ENCODE measurements around the gene TBX19.

The TBX19 gene

GRCh38 chr1:168279253-168279652 is 1.4 kb upstream of the TBX19 start:
- no peak overlapping the region for H3K4me3 ChIP-seq (IDR thresholded peaks at IDR 0.05; ENCODE audit: insufficient read depth, low read depth, low read length)
- no peak overlapping the region for H2AFZ ChIP-seq (ENCODE audit: low read depth)
- H4K20me1 ChIP-seq (ENCODE audit: insufficient read depth), result no peaks in the 10 kb centered on the region
- TF ChIP-seq CTCF (conservative IDR thresholded peaks at IDR 0.05; ENCODE audit: low read depth, low read length), result no peak
- H3K27ac ChIP-seq, result no peak overlapping the region
- H3K9ac ChIP-seq, result no peak overlapping the region
- H3K36me3 ChIP-seq (ENCODE audit: insufficient read depth), result no peaks in the 10 kb centered on the region
- no peaks in the 10 kb centered on the region for H3K79me2 ChIP-seq (ENCODE audit: insufficient read depth, low read depth)
- no peak overlapping the region for H3K4me2 ChIP-seq
- H3K4me1 ChIP-seq (ENCODE audit: low read depth, poor library complexity, severe bottlenecking), result peaks cover 13% of the 10 kb centered on the region
- H3K27me3 ChIP-seq (ENCODE audit: insufficient read depth, low read depth), result no peaks in the 10 kb centered on the region

GRCh38 chr1:168281603-168282325 is 1.1 kb downstream of the TBX19 start:
- TF ChIP-seq CTCF (conservative IDR thresholded peaks at IDR 0.05; ENCODE audit: low read depth, low read length), result no peak
- Histone ChIP-seq H3K36me3 (ENCODE audit: insufficient read depth) (no peaks in the 10 kb centered on the region), H3K27me3 (ENCODE audit: insufficient read depth, low read depth) (no peaks in the 10 kb centered on the region), H3K4me3 (IDR thresholded peaks at IDR 0.05; ENCODE audit: insufficient read depth, low read depth, low read length) (no peak overlapping the region), H3K79me2 (ENCODE audit: insufficient read depth, low read depth) (no peaks in the 10 kb centered on the region), H4K20me1 (ENCODE audit: insufficient read depth) (no peaks in the 10 kb centered on the region), H2AFZ (ENCODE audit: low read depth) (no peak overlapping the region), H3K27ac (no peak overlapping the region), H3K4me1 (ENCODE audit: low read depth, poor library complexity, severe bottlenecking) (peaks cover 18% of the 10 kb centered on the region), H3K4me2 (no peak overlapping the region), H3K9ac (no peak overlapping the region)

- no peak overlapping the region for H3K9ac ChIP-seq
- H3K79me2 ChIP-seq (ENCODE audit: insufficient read depth, low read depth), result no peaks in the 10 kb centered on the region
- no peak overlapping the region for H3K4me2 ChIP-seq
- H3K27me3 ChIP-seq (ENCODE audit: insufficient read depth, low read depth), result no peaks in the 10 kb centered on the region
- H3K36me3 ChIP-seq (ENCODE audit: insufficient read depth), result no peaks in the 10 kb centered on the region
- no peak overlapping the region for H3K27ac ChIP-seq
- H3K4me3 ChIP-seq (IDR thresholded peaks at IDR 0.05; ENCODE audit: insufficient read depth, low read depth, low read length), result no peak overlapping the region
- TF ChIP-seq CTCF (conservative IDR thresholded peaks at IDR 0.05; ENCODE audit: low read depth, low read length), result no peak
- H4K20me1 ChIP-seq (ENCODE audit: insufficient read depth), result no peaks in the 10 kb centered on the region
- no peak overlapping the region for H2AFZ ChIP-seq (ENCODE audit: low read depth)
- H3K4me1 ChIP-seq (ENCODE audit: low read depth, poor library complexity, severe bottlenecking), result peaks cover 23% of the 10 kb centered on the region
Measured at GRCh38 chr1:168285521-168285790, 4.8 kb downstream of the TBX19 start.

GRCh38 chr1:168285971-168286927 is 5.6 kb downstream of the TBX19 start:
- Histone ChIP-seq H3K79me2 (ENCODE audit: insufficient read depth, low read depth) (no peaks in the 10 kb centered on the region), H3K4me1 (ENCODE audit: low read depth, poor library complexity, severe bottlenecking) (peaks cover 29% of the 10 kb centered on the region), H3K4me3 (IDR thresholded peaks at IDR 0.05; ENCODE audit: insufficient read depth, low read depth, low read length) (no peak overlapping the region), H3K4me2 (no peak overlapping the region), H2AFZ (ENCODE audit: low read depth) (no peak overlapping the region), H3K27me3 (ENCODE audit: insufficient read depth, low read depth) (no peaks in the 10 kb centered on the region), H4K20me1 (ENCODE audit: insufficient read depth) (no peaks in the 10 kb centered on the region), H3K27ac (no peak overlapping the region), H3K9ac (no peak overlapping the region), H3K36me3 (ENCODE audit: insufficient read depth) (no peaks in the 10 kb centered on the region)
- no peak for TF ChIP-seq CTCF (conservative IDR thresholded peaks at IDR 0.05; ENCODE audit: low read depth, low read length)

All from KMS-11 (cell line).